Stimulated activated CD4-positive, alpha-beta T cell treated with anti-CD3 and anti-CD28 coated beads, Interleukin-1b, Interleukin-23, amount 100 ng/mL, for 1 hour (primary cell): ENCODE results near the gene SOST.
A peak's percentile ranks its signal among the peaks of the same experiment; 100 is the strongest.

ENCODE experiments used
- DNase-seq, 2 donors: peaks; one replicate each; pipeline ENCODE4 v3.0.0-alpha.2; 2020; ENCODE audit warnings: low read depth in 2 of 2

The SOST gene

GRCh38 chr17:43741636-43742035 lies 17.0 kb downstream of the SOST start:
- no peak for DNase-seq

DNA sequence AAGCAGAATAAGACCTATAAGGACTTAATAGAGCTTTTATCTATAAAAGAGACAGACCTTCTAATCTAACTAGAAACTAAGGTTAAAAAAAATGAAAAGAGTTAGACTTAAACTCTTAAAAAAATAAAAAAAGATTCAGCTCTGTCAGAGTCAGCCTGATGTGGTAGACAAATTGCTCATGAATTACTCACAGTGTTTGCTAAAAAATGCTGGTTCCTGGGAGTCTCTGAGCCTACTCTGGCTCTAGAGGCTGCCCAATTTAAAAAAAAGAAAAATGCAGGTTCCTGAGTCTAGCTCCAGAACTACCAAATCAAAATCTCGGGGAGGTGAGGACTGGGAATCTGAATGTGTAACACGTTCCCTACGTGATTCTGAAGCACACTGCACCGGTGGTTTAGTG lies 18.1 kb downstream of the SOST start:
- no peak for DNase-seq

DNA sequence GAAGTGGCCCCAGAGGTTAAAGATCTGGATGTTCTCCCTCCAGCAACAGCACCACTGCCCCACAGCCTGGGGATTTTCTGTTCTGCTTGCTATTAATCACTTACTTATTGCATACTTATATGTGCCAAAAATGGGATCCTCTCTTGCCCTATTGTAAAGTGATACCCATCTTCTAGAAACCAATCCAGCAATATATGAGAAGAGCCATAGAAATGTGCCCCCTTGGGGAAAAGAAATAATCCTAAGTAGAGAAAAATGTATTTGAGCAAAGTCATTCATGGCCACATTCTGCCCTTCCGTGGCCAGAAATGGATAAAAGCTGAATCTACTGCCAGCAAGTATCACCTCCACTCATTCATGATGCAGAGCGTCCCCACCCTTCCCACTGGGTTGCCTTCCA lies 20.9 kb downstream of the SOST start:
- DNase-seq = no peak

DNA sequence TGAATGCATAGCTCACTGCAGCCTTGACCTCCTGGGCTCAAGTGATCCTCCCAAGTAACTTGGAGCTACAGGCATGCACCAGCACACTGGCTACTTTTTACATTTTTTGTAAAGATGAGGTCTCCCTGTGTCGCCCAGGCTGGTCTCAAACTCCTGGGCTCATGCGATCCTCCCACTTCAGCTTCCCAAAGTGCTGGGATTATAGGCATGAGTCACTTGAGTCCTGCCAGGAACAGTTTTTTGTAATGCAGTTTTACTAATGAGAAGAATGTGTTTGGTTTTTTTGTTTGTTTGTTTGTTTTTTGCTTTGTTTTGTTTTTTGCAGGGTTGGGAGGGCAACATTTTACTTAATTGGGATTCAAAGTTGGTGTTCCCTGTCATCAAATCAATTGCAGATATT lies 22.2 kb downstream of the SOST start:
- DNase-seq = no peak

GRCh38 chr17:43734376-43734775 lies 24.2 kb downstream of the SOST start:
- no peak for DNase-seq

DNA sequence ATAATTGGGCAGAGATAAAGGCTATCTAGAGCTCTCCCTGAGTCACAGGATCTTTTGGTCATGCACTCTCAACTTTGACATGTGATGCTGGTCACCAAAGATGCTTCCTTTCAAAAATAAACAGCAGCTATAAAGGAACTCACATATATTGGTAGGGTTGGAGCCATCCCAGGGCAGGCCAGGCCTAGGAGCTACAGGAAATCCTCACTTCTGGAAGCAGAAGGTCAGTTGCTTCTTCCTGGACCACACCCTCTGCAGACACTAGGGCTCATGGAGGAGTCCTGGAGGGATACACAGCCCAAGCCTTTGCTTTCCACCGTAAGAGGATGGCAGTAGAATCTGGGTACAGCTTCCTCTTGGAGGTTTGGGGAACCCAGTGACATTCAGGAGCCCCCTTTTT lies 24.6 kb downstream of the SOST start:
- DNase-seq = no peak

- DNase-seq = no peak
These were observed 25.6 kb downstream of the SOST start for GRCh38 chr17:43732958-43733357.

DNA sequence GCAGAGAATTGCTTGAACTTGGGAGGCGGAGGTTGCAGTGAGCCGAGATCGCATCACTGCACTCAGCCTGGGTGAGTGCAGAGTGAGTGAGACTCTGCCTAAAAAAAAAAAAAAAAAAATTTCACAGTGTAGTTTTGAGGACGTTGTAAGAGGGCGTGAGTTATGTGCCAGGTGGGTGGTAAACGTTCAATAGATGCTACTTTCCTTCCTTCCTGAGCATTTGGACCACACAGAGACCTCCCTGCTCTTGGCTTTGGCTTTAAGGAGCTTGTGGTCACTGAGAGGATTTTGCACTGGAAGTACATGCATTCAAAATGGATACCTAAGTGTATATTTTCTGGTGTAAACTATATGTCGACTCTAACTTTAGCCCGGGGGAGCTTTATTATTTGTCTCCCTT lies 30.5 kb downstream of the SOST start:
- no peak for DNase-seq

DNA sequence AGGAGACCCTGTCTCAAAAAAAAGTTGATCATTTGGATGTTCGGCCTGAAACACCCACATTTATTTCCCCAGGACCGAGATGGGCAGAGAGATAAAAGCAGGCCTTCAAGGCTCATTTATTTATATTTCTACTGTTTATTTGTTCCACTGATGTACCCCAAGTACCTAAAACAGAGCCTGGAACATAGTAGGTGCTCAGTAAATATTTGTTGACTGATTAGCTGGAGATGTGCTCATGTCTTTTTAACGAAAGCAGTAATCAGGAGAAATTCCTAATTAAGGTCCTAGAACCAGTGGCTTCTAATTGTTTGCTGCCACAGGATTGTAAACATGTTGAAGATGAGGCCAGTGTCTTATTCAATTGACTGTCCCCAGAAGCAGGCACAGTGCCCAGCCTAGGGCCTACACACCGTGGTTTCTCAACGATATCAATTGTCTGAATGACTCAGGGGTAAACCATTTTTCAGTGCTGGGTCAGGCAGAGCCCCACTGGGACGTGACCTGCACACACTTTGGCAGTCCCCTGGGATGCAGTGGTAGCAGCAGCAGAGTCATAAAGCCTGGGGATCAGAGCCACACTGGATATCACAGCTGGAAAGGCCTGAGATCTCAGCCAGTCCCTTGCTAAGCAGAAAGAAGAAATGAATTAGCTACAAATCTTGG lies 34.8 kb downstream of the SOST start:
- no peak for DNase-seq

- no peak for DNase-seq
These were observed 35.5 kb downstream of the SOST start for GRCh38 chr17:43722870-43723665.

DNA sequence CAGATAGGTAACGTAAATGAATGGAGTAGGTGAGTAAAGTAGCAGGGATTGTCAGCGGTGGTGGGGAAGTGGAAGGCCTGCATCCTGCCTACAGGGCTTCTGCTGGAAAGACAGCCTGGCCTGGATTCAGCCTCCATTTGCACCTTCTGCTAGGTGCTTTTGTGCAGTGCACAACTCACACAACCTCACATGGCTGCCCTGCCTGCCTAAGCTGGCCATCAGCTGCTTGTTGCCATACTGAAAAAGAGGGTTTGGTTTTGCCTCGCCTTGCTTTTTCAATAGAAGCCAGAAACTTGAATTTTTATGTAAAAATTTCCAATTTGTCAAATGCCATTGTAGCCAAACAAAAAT lies 36.3 kb downstream of the SOST start:
- no peak for DNase-seq

DNA sequence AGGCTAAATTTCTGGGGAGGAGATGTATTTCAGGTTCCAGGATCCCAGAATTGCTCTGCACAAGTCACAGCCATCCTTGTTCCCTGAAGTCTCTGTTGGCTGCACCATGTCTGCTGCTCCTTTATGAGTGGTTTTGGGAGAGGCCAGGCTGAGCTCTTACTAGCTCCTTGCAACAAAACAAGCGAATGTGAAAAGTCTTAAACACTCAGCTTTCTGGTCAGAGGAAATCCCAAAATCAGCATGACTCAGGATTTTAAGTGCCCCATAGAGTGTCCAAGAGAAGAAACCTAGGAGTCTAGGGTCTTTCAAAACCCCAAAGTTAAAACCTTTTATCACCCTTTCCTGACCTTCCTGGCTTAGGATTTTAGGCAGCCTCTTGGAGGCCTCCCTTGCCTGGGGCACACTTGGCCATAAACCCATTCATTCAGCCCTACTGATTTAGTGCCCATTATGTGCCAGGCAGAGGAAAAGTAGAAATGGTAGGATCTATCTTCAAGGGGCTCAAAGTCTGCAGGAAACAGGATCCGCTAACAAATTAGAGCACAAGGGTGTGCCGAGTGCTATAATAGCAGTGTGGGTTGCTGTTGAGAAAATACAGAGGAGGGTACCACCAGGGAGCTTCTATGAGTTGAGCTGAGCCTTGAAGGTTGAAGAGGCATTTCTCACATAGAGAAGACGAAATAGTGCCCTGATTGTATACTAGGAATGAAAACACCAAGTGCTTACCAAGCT lies 36.9 kb downstream of the SOST start:
- DNase-seq = no peak

DNA sequence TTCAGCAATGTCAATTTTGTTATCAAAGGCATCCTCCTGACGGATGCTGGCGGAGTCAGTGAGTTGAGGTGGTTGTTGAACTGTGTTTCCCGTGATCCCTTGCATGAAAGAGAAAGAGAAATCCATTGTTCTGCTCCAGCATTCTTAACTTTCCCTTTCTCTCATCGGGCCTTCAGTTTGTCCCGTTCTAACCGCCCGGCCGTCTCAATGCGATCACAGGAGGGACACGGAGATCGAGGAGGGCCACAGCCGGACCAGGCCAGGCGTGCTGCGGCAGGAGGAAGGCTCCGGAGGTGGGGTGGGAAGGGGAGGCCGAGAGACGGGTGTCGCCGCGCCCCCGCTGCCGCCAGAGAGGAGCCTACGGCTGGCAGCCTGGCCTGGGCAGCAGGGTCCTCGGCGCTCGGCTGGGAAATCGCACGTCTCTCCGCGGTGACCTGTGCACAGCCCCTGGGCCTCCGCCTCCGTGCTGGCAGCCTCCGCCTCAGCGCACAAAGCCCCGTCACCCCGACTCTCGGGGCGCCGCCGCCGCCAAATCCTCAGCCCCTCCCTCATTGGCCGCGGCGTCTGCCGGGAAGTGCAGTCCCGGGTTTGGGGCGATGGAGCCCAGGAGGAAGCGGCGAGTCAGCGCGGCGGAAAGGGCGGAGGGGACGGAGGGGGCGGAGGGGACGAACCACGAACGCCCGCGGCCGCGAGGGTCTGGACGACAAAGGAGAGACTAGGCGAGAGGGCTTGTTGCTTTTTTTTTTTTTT lies 38.1 kb downstream of the SOST start:
- peak; percentile 32 to 51 for DNase-seq

DNA sequence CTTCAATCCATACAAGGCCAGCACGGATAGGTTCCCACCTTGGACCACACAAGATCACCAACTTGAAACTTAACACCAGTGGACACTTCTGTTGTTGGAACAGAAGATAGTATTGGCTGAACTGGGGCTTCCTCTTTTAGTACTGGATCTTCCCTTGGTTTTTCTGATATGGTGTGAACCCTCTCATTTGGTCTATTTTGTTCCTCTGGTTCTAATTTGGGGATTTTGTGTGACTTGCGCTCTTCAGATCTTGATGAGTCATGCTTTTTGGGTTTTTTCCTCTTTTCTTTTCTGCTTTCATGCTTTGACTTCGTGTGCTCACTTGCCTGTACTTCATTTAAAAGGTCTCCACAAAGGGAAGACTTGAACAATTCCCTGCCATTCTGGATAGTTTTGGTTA lies 39.0 kb downstream of the SOST start:
- DNase-seq = no peak

- DNase-seq = no peak
These were observed 40.0 kb downstream of the SOST start for GRCh38 chr17:43718544-43718943.

DNA sequence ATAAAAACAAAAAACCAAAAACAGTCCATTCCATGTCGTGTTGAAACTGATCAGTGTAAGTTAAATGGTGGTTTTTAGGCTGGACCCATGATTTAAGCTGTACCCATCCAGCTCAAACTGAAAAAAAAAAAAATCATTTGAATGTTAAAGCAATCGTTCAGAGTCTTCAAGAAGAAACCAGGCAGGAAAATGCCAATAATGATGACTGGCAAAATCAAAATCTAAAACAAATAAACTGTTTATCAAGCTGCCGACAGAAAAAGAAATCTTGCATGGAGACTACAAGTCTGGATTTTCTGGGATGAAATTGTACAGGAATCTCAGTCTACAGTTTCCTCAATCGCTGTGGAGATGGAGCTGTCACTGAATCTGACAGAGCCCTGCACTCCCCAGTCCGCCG lies 40.7 kb downstream of the SOST start:
- DNase-seq = no peak

DNA sequence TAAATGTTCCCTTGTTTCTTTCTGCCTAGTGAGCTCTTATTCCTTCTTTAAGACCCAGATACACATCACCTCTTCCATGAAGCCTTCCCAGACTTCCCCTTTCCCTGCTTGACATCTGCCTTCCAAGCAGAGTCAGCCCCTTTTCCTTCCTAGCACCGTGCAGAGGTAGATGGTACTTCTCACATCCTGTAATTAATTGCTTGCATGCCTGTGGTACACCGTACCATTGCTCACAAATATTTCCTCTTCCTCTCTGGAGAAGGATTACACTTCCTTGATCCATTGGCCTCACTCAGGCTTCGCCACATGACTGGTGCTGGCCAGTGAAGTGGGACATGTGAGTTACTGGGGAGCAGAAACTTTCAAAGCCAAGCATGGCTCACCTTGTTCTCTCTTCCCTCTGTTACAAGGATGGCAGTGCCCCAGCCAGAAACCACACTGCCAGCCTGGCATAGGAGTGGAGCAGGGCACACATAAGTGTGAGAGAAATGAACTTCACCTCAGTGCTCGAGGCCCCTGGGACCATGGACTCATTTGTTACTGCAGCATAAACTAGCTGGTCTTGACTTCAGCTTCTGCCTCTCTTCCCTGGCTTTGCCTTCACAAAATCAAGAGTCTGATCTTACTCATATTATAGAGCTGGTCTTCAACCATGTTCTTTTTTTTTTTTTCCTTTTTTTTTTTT lies 44.0 kb downstream of the SOST start:
- no peak for DNase-seq

- no peak for DNase-seq
These were observed 45.0 kb downstream of the SOST start for GRCh38 chr17:43713494-43714162.

- DNase-seq = no peak
These were observed 46.2 kb downstream of the SOST start for GRCh38 chr17:43712397-43712796.

- no peak for DNase-seq
These were observed 48.5 kb downstream of the SOST start for GRCh38 chr17:43710101-43710500.

DNA sequence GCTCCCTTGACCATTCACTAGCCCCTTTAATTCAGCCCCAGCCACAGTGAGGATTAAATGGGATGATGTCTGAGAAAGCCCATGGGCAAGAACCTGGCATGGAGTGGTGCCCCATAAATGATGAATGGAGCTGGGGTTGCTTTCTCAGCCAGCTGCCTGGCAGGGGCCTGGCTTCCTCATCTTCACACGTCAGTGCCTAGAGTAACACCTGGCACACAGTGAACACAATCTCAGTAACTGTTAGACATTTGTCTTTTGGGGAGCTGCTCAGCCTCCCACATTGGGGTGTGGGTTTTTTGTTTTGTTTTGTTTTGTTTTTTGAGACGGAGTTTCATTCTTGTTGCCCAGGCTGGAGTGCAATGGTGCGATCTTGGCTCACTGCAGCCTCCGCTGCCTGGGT lies 49.4 kb downstream of the SOST start:
- DNase-seq = no peak
